OCI-LY3 (cell line): ENCODE results near the gene WBP2.

ENCODE experiments used
- EZH2phosphoT487 ChIP-seq: fragments of 200-600 bp; shearing (Covaris generic); IDR thresholded peaks from 2 replicates; pipeline ENCODE4 v1.6.1; 2018; ENCODE audit warnings: antibody characterized with exemption, mixed run types, low read depth
- TF ChIP-seq, protein P1 (sequence below): fragments of 200-600, 300-600 bp; sonication (generic); IDR thresholded peaks from 2 replicates; pipeline ENCODE4 v1.5.1; 2014; ENCODE audit warnings: antibody characterized with exemption, low read length, low read depth

DNA sequence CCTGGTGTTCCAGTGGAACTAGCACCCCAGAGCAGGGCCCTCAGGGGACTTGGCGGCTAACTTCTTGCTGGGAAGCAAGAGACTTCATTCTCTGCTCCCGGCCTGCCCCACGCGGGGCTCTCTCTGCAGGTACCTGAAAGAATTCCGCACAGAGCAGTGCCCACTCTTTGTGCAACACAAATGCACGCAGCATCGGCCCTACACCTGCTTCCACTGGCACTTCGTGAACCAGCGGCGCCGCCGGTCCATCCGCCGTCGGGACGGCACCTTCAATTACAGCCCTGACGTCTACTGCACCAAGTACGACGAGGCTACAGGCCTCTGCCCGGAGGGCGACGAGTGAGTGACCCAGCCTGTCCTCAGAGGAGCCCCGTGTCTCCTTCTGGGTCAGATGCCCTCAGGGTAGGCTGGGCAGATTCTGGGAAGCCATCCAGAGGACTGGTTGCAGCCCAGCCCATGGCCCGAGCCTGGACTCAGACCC is 45.5 kb downstream of the WBP2 start:
- TF ChIP-seq, protein P1, sequence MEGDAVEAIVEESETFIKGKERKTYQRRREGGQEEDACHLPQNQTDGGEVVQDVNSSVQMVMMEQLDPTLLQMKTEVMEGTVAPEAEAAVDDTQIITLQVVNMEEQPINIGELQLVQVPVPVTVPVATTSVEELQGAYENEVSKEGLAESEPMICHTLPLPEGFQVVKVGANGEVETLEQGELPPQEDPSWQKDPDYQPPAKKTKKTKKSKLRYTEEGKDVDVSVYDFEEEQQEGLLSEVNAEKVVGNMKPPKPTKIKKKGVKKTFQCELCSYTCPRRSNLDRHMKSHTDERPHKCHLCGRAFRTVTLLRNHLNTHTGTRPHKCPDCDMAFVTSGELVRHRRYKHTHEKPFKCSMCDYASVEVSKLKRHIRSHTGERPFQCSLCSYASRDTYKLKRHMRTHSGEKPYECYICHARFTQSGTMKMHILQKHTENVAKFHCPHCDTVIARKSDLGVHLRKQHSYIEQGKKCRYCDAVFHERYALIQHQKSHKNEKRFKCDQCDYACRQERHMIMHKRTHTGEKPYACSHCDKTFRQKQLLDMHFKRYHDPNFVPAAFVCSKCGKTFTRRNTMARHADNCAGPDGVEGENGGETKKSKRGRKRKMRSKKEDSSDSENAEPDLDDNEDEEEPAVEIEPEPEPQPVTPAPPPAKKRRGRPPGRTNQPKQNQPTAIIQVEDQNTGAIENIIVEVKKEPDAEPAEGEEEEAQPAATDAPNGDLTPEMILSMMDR, result no peak
- no peak for TF ChIP-seq EZH2phosphoT487
